GM06990 (cell line): ENCODE data around the gene TPP2.
A peak's percentile ranks its signal among the peaks of the same experiment; 100 is the strongest.

ENCODE experiments used
- DNase-seq: peaks from one replicate; pipeline ENCODE4 v3.0.0-alpha.2; 2011; ENCODE audit not compliant: insufficient read length; ENCODE audit errors: extremely low read depth
- H3K27me3 ChIP-seq: replicated peaks from 2 replicates; pipeline ENCODE4 v1.6.0; 2011; ENCODE audit warnings: low read length; ENCODE audit not compliant: control insufficient read depth, insufficient read depth
- H3K36me3 ChIP-seq: 2 replicates; pipeline ENCODE4 v1.5.1; 2011; ENCODE audit warnings: low read length; ENCODE audit not compliant: control insufficient read depth, insufficient read depth
- H3K4me3 ChIP-seq: replicated peaks from 2 replicates; pipeline ENCODE4 v1.5.1; 2011; ENCODE audit warnings: low read depth, mild to moderate bottlenecking, control low read depth, low read length
- CTCF ChIP-seq: IDR thresholded peaks from 2 replicates; pipeline ENCODE4 v1.5.1; 2011; ENCODE audit warnings: low read length, control low read depth, mild to moderate bottlenecking, inconsistent platforms; ENCODE audit not compliant: insufficient read depth, poor library complexity, severe bottlenecking

The TPP2 gene

GRCh38 chr13:102596147-102597028 lies at the start of gene TPP2:
Gene TPP2, plus strand, starts transcription at chr13:102596986. Its CDS starts 53 bp downstream, at chr13:102597039.
- Histone ChIP-seq H3K27me3 (no peaks in the 10 kb centered on the region), H3K4me3 (peak within 1 kb of the TSS; percentile 75), H3K36me3 (peaks cover under 1% of the 10 kb centered on the region; the same call in 1 of the 2 replicates)
- peak; percentile 98 for DNase-seq
- no peak for TF ChIP-seq CTCF

GRCh38 chr13:102548811-102549210 lies 48.0 kb upstream of the TPP2 start:
- Histone ChIP-seq H3K36me3 (no peaks in the 10 kb centered on the region), H3K4me3 (no peak overlapping the region), H3K27me3 (no peaks in the 10 kb centered on the region)
- DNase-seq: no peak
- TF ChIP-seq CTCF: no peak

- no peak overlapping the region for H3K4me3 ChIP-seq
- no peaks in the 10 kb centered on the region for H3K27me3 ChIP-seq
- no peaks in the 10 kb centered on the region for H3K36me3 ChIP-seq
- DNase-seq: no peak
- no peak for TF ChIP-seq CTCF
Observed at GRCh38 chr13:102550507-102550906, 46.3 kb upstream of the TPP2 start.

- peak; percentile 6 for DNase-seq
- no peak overlapping the region for H3K4me3 ChIP-seq
- peak; percentile 45 for TF ChIP-seq CTCF
- no peaks in the 10 kb centered on the region for H3K36me3 ChIP-seq
- no peaks in the 10 kb centered on the region for H3K27me3 ChIP-seq
Observed at GRCh38 chr13:102555914-102556553, 40.8 kb upstream of the TPP2 start.

GRCh38 chr13:102556806-102557205 lies 40.0 kb upstream of the TPP2 start:
- no peak for DNase-seq

More at GRCh38 chr13:102556806-102557205, 40.0 kb upstream of the TPP2 start:
- Histone ChIP-seq H3K36me3 (no peaks in the 10 kb centered on the region), H3K27me3 (no peaks in the 10 kb centered on the region), H3K4me3 (no peak overlapping the region)
- TF ChIP-seq CTCF: no peak
